ENCODE results near the gene CCND1.
A peak's percentile ranks its signal among the peaks of the same experiment; 100 is the strongest.

The CCND1 gene

GRCh38 chr11:69640995-69641581 lies at the start of gene CCND1:
CCND1 (plus strand) TSS chr11:69641156; CDS start chr11:69641314, 158 bp downstream.
- TF ChIP-seq CTCF (IDR thresholded peaks at IDR 0.05; ENCODE audit: low read depth, low read length) = peak; percentile 27
- peak; percentile 77 for DNase-seq (ENCODE audit: extremely low read depth, low read depth)

- TF ChIP-seq CTCF (IDR thresholded peaks at IDR 0.05; ENCODE audit: low read depth, low read length) = no peak
- DNase-seq (ENCODE audit: extremely low read depth, low read depth) = no peak
Observed at GRCh38 chr11:69592986-69593650, 47.8 kb upstream of the CCND1 start.

- no peak for TF ChIP-seq CTCF (IDR thresholded peaks at IDR 0.05; ENCODE audit: low read depth, low read length)
Observed at GRCh38 chr11:69593851-69594250, 47.1 kb upstream of the CCND1 start.

GRCh38 chr11:69594481-69594880 lies 46.5 kb upstream of the CCND1 start:
- no peak for TF ChIP-seq CTCF (IDR thresholded peaks at IDR 0.05; ENCODE audit: low read depth, low read length)
- no peak for DNase-seq (ENCODE audit: extremely low read depth, low read depth)

More at GRCh38 chr11:69593851-69594250, 47.1 kb upstream of the CCND1 start:
- no peak for DNase-seq (ENCODE audit: extremely low read depth, low read depth)

- TF ChIP-seq CTCF (IDR thresholded peaks at IDR 0.05; ENCODE audit: low read depth, low read length) = no peak
- DNase-seq (ENCODE audit: extremely low read depth, low read depth) = no peak
Observed at GRCh38 chr11:69595805-69596665, 44.9 kb upstream of the CCND1 start.

- TF ChIP-seq CTCF (IDR thresholded peaks at IDR 0.05; ENCODE audit: low read depth, low read length) = no peak
- DNase-seq (ENCODE audit: extremely low read depth, low read depth) = no peak
Observed at GRCh38 chr11:69598147-69598546, 42.8 kb upstream of the CCND1 start.

- no peak for TF ChIP-seq CTCF (IDR thresholded peaks at IDR 0.05; ENCODE audit: low read depth, low read length)
- peak; percentile 35 for DNase-seq (ENCODE audit: extremely low read depth, low read depth)
Observed at GRCh38 chr11:69599502-69599901, 41.5 kb upstream of the CCND1 start.
